Ovary (tissue), 9 donors: ENCODE results near the gene OTX1. TPM values are rescaled to one million over a fixed set of nuclear protein-coding genes. Genes with fewer than 3 reads are reported as not detected.
A peak's percentile ranks its signal among the peaks of the same experiment; 100 is the strongest.

Source experiments
- DNase-seq, 5 donors: peaks; one replicate each; pipeline ENCODE4 v3.0.0-alpha.2; 2019 to 2020
- H3K27ac ChIP-seq, 2 donors: fragments of 200-600 bp; one replicate each; pipeline versions ENCODE4 v1.5.1 to v1.8.0; 2019 to 2022
- H3K27me3 ChIP-seq: fragments of 200-600 bp; one replicate; pipeline ENCODE4 v1.8.0; 2022
- H3K36me3 ChIP-seq: fragments of 200-600 bp; sonication (generic); one replicate; pipeline ENCODE4 v1.5.1; 2019
- H3K4me1 ChIP-seq: one replicate; pipeline ENCODE4 v1.8.1; 2013; ENCODE audit warnings: mild to moderate bottlenecking, moderate library complexity; ENCODE audit not compliant: insufficient read depth
- H3K4me3 ChIP-seq: fragments of 200-600 bp; sonication (generic); one replicate; pipeline ENCODE4 v1.5.1; 2017
- H3K9me3 ChIP-seq, 2 donors: fragments of 200-600 bp in 1 of 2; sonication (generic) in 1 of 2; one replicate each; pipeline versions ENCODE4 v1.5.1 to v1.8.1; 2013 to 2019; ENCODE audit warnings: mild to moderate bottlenecking in 1 of 2, moderate library complexity in 1 of 2
- CTCF ChIP-seq, 3 donors: fragments of 450-650 bp in 2 of 3; fragments of 200-600 bp in 1 of 3; IDR thresholded peaks; one replicate each; pipeline versions ENCODE4 v1.5.1 to v1.8.0; 2016 to 2022; ENCODE audit warnings: antibody characterized with exemption in 3 of 3, mild to moderate bottlenecking in 1 of 3
- EP300 ChIP-seq: sonication (generic); formaldehyde crosslinking; IDR thresholded peaks from one replicate; pipeline ENCODE4 v1.6.1; 2017; ENCODE audit warnings: antibody characterized with exemption
- POLR2A ChIP-seq: fragments of 450-650 bp; IDR thresholded peaks from one replicate; pipeline ENCODE4 v1.6.1; 2017; ENCODE audit warnings: antibody characterized with exemption, mild to moderate bottlenecking, moderate library complexity
- WGBS, 3 donors: extraction: QIAGEN DNeasy Blood & Tissue Kit in 1 of 3; methylation state at CpG; one replicate each; pipeline versions ENCODE4 v1.1.5 to v1.1.7; 2013 to 2017; 5-methylcytosine and 5-hydroxymethylcytosine counted together
- intact Hi-C, 4 donors: fragments of 100-400 bp; cut with DNase I; formaldehyde crosslinking; loops; one replicate each; pipeline versions ENCODE4 v1.11.0 to v1.15.1; 2022 to 2023
- polyA plus RNA-seq, 2 donors: library from polyadenylated mRNA; stranded (reverse); fragments of 200-250 nt in 1 of 2; fragments of 350-450 nt in 1 of 2; fragmentation: Illumina TruSeq in 1 of 2; extraction: RNeasy Lipid Tissue Mini Kit (QIAGEN cat#74804) in 1 of 2; gene quantifications; one replicate each; pipeline ENCODE4 v1.2.3, GENCODE V29; 2013 to 2014
- total RNA-seq, 7 donors: library from RNA; depleted of rRNA in 2 of 7; stranded (reverse); fragments of >200 nt in 2 of 7; fragmentation: NEBNext Ultra II Directional in 3 of 7; extraction: Animal tissue kit (Norgen Biotek cat#: 25700) in 3 of 7; gene quantifications; one replicate each; pipeline versions ENCODE4 v1.1.0 to v1.2.4, GENCODE V29; 2016 to 2023
- donor health status: DM: no; HTN: no; CAD: no; lungs with moderate emphysema.
- donor health status: DM: no; HTN: no; CAD: no.
- donor health status: Bipolar disorder and iron deficiency.
- donor health status: DM: yes; HTN: yes; CAD: no.
- donor health status: DM: no; HTN: no; CAD: no.
- donor health status: DM: yes; HTN: yes; CAD: no.

Gene OTX1
- total and polyA plus RNA-seq, 9 donors: 0.04 to 0.92 (median 0.19) TPM; not detected in 3

- peak overlapping the region; percentile 39 for H3K4me3 ChIP-seq
- intact Hi-C loops: no loop called here
- DNase-seq: peak in 3 of 5 donors; percentile 18 to 37 (median 24)
- H3K4me1 ChIP-seq: peaks cover 12% of the 10 kb centered on the region
- peaks cover 0 to 6% of the 10 kb centered on the region in 2 donors for H3K9me3 ChIP-seq
- WGBS, 3 donors: 15 to 17% (median 17%) methylated on average over 42 of the region's 42 CpGs
- H3K27me3 ChIP-seq: no peaks in the 10 kb centered on the region
- TF ChIP-seq POLR2A (no peak), CTCF (IDR thresholded peaks at IDR 0.05) (no peak), EP300 (no peak)
- H3K27ac ChIP-seq: no peak overlapping the region
- no peaks in the 10 kb centered on the region for H3K36me3 ChIP-seq
These were observed 588 bp downstream of the OTX1 start for GRCh38 chr2:63051042-63051794.

GRCh38 chr2:63051795-63052333 lies 1.2 kb downstream of the OTX1 start:
- WGBS, 3 donors: 78 to 91% (median 83%) methylated on average over 22 to 42 of the region's 42 CpGs
- Histone ChIP-seq H3K4me1 (peaks cover 12% of the 10 kb centered on the region), H3K9me3 (peaks cover 0 to 6% of the 10 kb centered on the region in 2 donors), H3K27ac (no peak overlapping the region), H3K36me3 (no peaks in the 10 kb centered on the region), H3K4me3 (no peak overlapping the region), H3K27me3 (no peaks in the 10 kb centered on the region)
- DNase-seq: peak in 2 of 5 donors; percentile 26 to 34
- intact Hi-C loops: no loop called here
- no peak for TF ChIP-seq POLR2A
- TF ChIP-seq EP300: no peak
- TF ChIP-seq CTCF (IDR thresholded peaks at IDR 0.05): no peak

- Histone ChIP-seq H3K27ac (no peak overlapping the region), H3K4me3 (no peak overlapping the region), H3K4me1 (peaks cover 12% of the 10 kb centered on the region), H3K36me3 (no peaks in the 10 kb centered on the region), H3K27me3 (no peaks in the 10 kb centered on the region), H3K9me3 (peaks cover 0 to 5% of the 10 kb centered on the region in 2 donors)
- peak in 2 of 5 donors; percentile 13 to 31 for DNase-seq
- TF ChIP-seq CTCF (IDR thresholded peaks at IDR 0.05) (no peak), POLR2A (no peak), EP300 (no peak)
- intact Hi-C loops: no loop called here
- 85 to 91% (median 90%) methylated on average over 27 of the region's 27 CpGs for WGBS, 3 donors
These were observed 1.9 kb downstream of the OTX1 start for GRCh38 chr2:63052411-63053080.

GRCh38 chr2:63053081-63053888 lies 2.7 kb downstream of the OTX1 start:
- H3K9me3 ChIP-seq: no peaks in the 10 kb centered on the region
- peaks cover 12% of the 10 kb centered on the region for H3K4me1 ChIP-seq
- intact Hi-C loops: no loop called here
- H3K4me3 ChIP-seq: no peak overlapping the region
- WGBS, 3 donors: 65 to 82% (median 81%) methylated on average over 34 of the region's 34 CpGs
- no peaks in the 10 kb centered on the region for H3K27me3 ChIP-seq
- H3K36me3 ChIP-seq: no peaks in the 10 kb centered on the region
- no peak for DNase-seq
- no peak overlapping the region for H3K27ac ChIP-seq
- no peak for TF ChIP-seq EP300
- TF ChIP-seq CTCF (IDR thresholded peaks at IDR 0.05): no peak
- TF ChIP-seq POLR2A: no peak
